HepG2 (cell line): ENCODE results near the gene NAV1. TPM values are rescaled to one million over a fixed set of nuclear protein-coding genes. Genes with fewer than 3 reads are reported as not detected.

ENCODE experiments used
- ATAC-seq: fragments of 200-7000 bp; cut with Tn5 transposase; 3 replicates; pipeline ENCODE4 v1.9.1; 2020; ENCODE audit warnings: mild to moderate bottlenecking, moderate library complexity
- BruUV-seq: library from RNA; stranded (reverse); fragments of 400-500 nt; replicated peaks from 2 replicates; lab custom pipeline; 2021; lab: Mats Ljungman, UMichigan
- CTCF ChIA-PET: fragments of 300-600 bp; formaldehyde crosslinking; extraction: SDS; loops from one replicate; lab custom pipeline; 2021; ENCODE audit warnings: low total read pairs, inconsistent platforms, low intra/inter-chr PET ratio; lab: Yijun Ruan, JAX
- POLR2A ChIA-PET: fragments of 350-600 bp; sonication (Branson Sonifier 250); formaldehyde crosslinking; loops from one replicate; lab custom pipeline; 2020; ENCODE audit warnings: antibody characterized with exemption, inconsistent platforms; lab: Yijun Ruan, JAX
- DNase-seq: peaks from one replicate; pipeline ENCODE4 v3.0.0-alpha.2; 2015; ENCODE audit warnings: low spot score
- FAIRE-seq: peaks from 3 replicates; lab custom pipeline; 2011; peaks lifted over from hg19 to GRCh38; lab: Jason Lieb, UNC
- H2AFZ ChIP-seq: one replicate; pipeline ENCODE4 v1.6.1; 2011; ENCODE audit warnings: low read length, inconsistent platforms
- H3K27ac ChIP-seq: fragments of 300-600 bp; 3 replicates; pipeline ENCODE4 v1.8.0; 2011; ENCODE audit warnings: mixed run types, mild to moderate bottlenecking, mixed read lengths, low read length, inconsistent platforms; ENCODE audit not compliant: insufficient read depth; ENCODE audit errors: extremely low read length
- H3K27me3 ChIP-seq, 2 experiments: fragments of 200-600 bp in 1 of 2; 2 replicates in 1 of 2; 3 replicates in 1 of 2; pipeline versions ENCODE4 v1.6.0 to v1.8.0; 2011; ENCODE audit warnings: low read length in 2 of 2, mild to moderate bottlenecking in 2 of 2, moderate library complexity in 2 of 2, inconsistent platforms in 1 of 2; ENCODE audit not compliant: insufficient read depth in 2 of 2, control insufficient read depth in 1 of 2
- H3K36me3 ChIP-seq, 2 experiments: fragments of 200-600 bp in 1 of 2; replicated peaks in 1 of 2; 2 replicates in 1 of 2; 3 replicates in 1 of 2; pipeline versions ENCODE4 v1.5.1 to v1.8.0; 2011; ENCODE audit warnings: low read length in 2 of 2, inconsistent platforms in 1 of 2; ENCODE audit not compliant: insufficient read depth in 2 of 2, control insufficient read depth in 1 of 2
- H3K4me1 ChIP-seq: 2 replicates; pipeline ENCODE4 v1.5.1; 2012; ENCODE audit warnings: low read length, inconsistent platforms; ENCODE audit not compliant: insufficient read depth
- H3K4me2 ChIP-seq: 2 replicates; pipeline ENCODE4 v1.6.0; 2011; ENCODE audit warnings: low read depth, low read length, inconsistent platforms
- H3K4me3 ChIP-seq, 3 experiments: fragments of 200-600 bp in 1 of 3; sonication (generic), shearing (Covaris generic) in 1 of 3; replicated peaks in 1 of 3; 2 replicates each; pipeline ENCODE4 v1.5.1; 2011 to 2016; ENCODE audit warnings: low read length in 3 of 3, inconsistent platforms in 2 of 3, low read depth in 2 of 3, mild to moderate bottlenecking in 2 of 3, control low read depth in 1 of 3, mixed read lengths in 1 of 3; ENCODE audit not compliant: insufficient read depth in 1 of 3
- H3K79me2 ChIP-seq: one replicate; pipeline ENCODE4 v1.6.1; 2011; ENCODE audit warnings: low read length, inconsistent platforms; ENCODE audit not compliant: insufficient read depth
- H3K9ac ChIP-seq: 2 replicates; pipeline ENCODE4 v1.6.0; 2011; ENCODE audit warnings: mild to moderate bottlenecking, low read depth, low read length, inconsistent platforms; ENCODE audit not compliant: insufficient read depth
- H3K9me3 ChIP-seq: 2 replicates; pipeline ENCODE4 v1.5.1; 2012; ENCODE audit warnings: mild to moderate bottlenecking, low read length
- H4K20me1 ChIP-seq: 2 replicates; pipeline ENCODE4 v1.6.0; 2011; ENCODE audit warnings: inconsistent platforms, mild to moderate bottlenecking, low read length, moderate library complexity; ENCODE audit not compliant: insufficient read depth
- ARNT ChIP-seq: fragments of 450-650 bp; IDR thresholded peaks from 2 replicates; pipeline ENCODE4 v1.6.1; 2017
- ELF3 ChIP-seq: IDR thresholded peaks from 2 replicates; pipeline ENCODE4 v1.6.1; 2016; ENCODE audit warnings: missing genetic modification reagents, missing compliant biosample characterization
- ISX ChIP-seq: sonication (generic); formaldehyde crosslinking; conservative IDR thresholded peaks from 2 replicates; pipeline ENCODE4 v1.5.0; 2020; ENCODE audit warnings: missing genetic modification reagents
- LCORL ChIP-seq, 2 experiments: fragments of 450-650 bp in 1 of 2; sonication (generic) in 1 of 2; formaldehyde crosslinking in 1 of 2; IDR thresholded peaks; 2 replicates each; pipeline versions ENCODE4 v1.5.0 to v1.6.1; 2017 to 2020; ENCODE audit warnings: antibody characterized with exemption in 1 of 2, missing genetic modification reagents in 1 of 2
- RNF219 ChIP-seq: sonication (generic); formaldehyde crosslinking; IDR thresholded peaks from 2 replicates; pipeline ENCODE4 v1.5.0; 2020; ENCODE audit warnings: mild to moderate bottlenecking, missing genetic modification reagents
- ZNF292 ChIP-seq: sonication (generic); formaldehyde crosslinking; IDR thresholded peaks from 2 replicates; pipeline ENCODE4 v1.8.1; 2022; ENCODE audit warnings: mild to moderate bottlenecking, low read depth, missing genetic modification reagents, borderline replicate concordance
- ZNF333 ChIP-seq: sonication (generic); formaldehyde crosslinking; IDR thresholded peaks from 2 replicates; pipeline ENCODE4 v1.4.0; 2020; ENCODE audit warnings: mild to moderate bottlenecking, missing genetic modification reagents, borderline replicate concordance
- ZNF562 ChIP-seq: sonication (generic); formaldehyde crosslinking; IDR thresholded peaks from 2 replicates; pipeline ENCODE4 v1.8.0; 2022; ENCODE audit warnings: missing genetic modification reagents, borderline replicate concordance
- ZNF782 ChIP-seq: sonication (generic); formaldehyde crosslinking; IDR thresholded peaks from 2 replicates; pipeline ENCODE4 v1.4.0; 2020; ENCODE audit warnings: missing genetic modification reagents, mild to moderate bottlenecking, borderline replicate concordance
- WGBS: methylation state at CpG from one replicate; pipeline ENCODE4 v1.1.6; 2017; ENCODE audit warnings: low lambda C conversion rate; 5-methylcytosine and 5-hydroxymethylcytosine counted together
- in situ Hi-C: cut with HindIII; loops from 2 replicates; pipeline ENCODE4 v1.10.0; 2017; ENCODE audit warnings: low pct_unique_long_range_greater_than_20kb; ENCODE audit not compliant: extremely low pct_ligation_motif_present
- intact Hi-C: fragments of 100-400 bp; cut with micrococcal nuclease; formaldehyde crosslinking; loops from one replicate; pipeline ENCODE4 v1.10.0; 2022; ENCODE audit not compliant: unreplicated experiment
- polyA plus RNA-seq, 8 experiments: library from polyadenylated mRNA; depleted of rRNA in 3 of 8; stranded (reverse) in 7 of 8; unstranded in 1 of 8; fragments of >200 nt; fragmentation: Illumina TruSeq in 4 of 8; extraction: Trizol in 4 of 8; gene quantifications; 2 replicates each; pipeline versions ENCODE4 v1.2.1 to v1.2.3, GENCODE V29; 2011 to 2016; ENCODE audit warnings: low read depth in 4 of 8, missing spikeins in 1 of 8, mixed read lengths in 1 of 8; ENCODE audit not compliant: insufficient read depth in 1 of 8
- total RNA-seq, 5 experiments: library from RNA; depleted of rRNA; stranded (reverse); fragments of >200 nt; fragmentation: Illumina TruSeq; extraction: Trizol; gene quantifications; 2 replicates each; pipeline ENCODE4 v1.2.3, GENCODE V29; 2016; ENCODE audit warnings: low read depth in 1 of 5
- TF ChIP-seq, protein P1 (sequence below): sonication (generic); formaldehyde crosslinking; IDR thresholded peaks from 2 replicates; pipeline ENCODE4 v1.5.1; 2020; ENCODE audit warnings: missing genetic modification reagents, mild to moderate bottlenecking, borderline replicate concordance
- TF ChIP-seq, protein P2 (sequence below): sonication (generic); formaldehyde crosslinking; IDR thresholded peaks from 2 replicates; pipeline ENCODE4 v1.9.0; 2021; ENCODE audit warnings: missing genetic modification reagents, borderline replicate concordance

NAV1 gene
- total and polyA plus RNA-seq, 2 of the 13 experiments (the other 11 are each of a cell fraction or from before 2014, with no cell fraction given): not detected

GRCh38 chr1:201560328-201561194, 21.6 kb downstream of the NAV1 start:
- no TSS peak for BruUV-seq
- intact Hi-C loops (no loop called here), in situ Hi-C loops (loop anchor here (10.0 kb wide), 1 partner anchor 224 kb away; no protein-coding TSS in a partner anchor)
- whole genome bisulfite sequencing: 3% methylated on average over 5 of the region's 9 CpGs
- Histone ChIP-seq H3K27me3 (peaks cover 4 to 40% of the 10 kb centered on the region in 2 experiments; a peak in 3 of 5 replicates), H4K20me1 (no peaks in the 10 kb centered on the region), H3K27ac (no peak overlapping the region), H3K9me3 (no peaks in the 10 kb centered on the region), H3K4me1 (no peaks in the 10 kb centered on the region), H3K36me3 (no peaks in the 10 kb centered on the region), H3K4me2 (no peak overlapping the region), H3K79me2 (no peaks in the 10 kb centered on the region), H3K4me3 (no peak overlapping the region), H2AFZ (no peak overlapping the region), H3K9ac (no peak overlapping the region)
- TF ChIP-seq ZNF333 (CRISPR knock-in tag) (no peak), ARNT (no peak), RNF219 (CRISPR knock-in tag) (no peak), ELF3 (CRISPR knock-in tag) (no peak), ZNF782 (CRISPR knock-in tag) (no peak), ZNF562 (no peak), LCORL (IDR thresholded peaks at IDR 0.05) (no peak), LCORL (CRISPR knock-in tag; IDR thresholded peaks at IDR 0.05) (no peak), ISX (no peak), ZNF292 (CRISPR knock-in tag) (no peak)
- TF ChIP-seq, protein P1, sequence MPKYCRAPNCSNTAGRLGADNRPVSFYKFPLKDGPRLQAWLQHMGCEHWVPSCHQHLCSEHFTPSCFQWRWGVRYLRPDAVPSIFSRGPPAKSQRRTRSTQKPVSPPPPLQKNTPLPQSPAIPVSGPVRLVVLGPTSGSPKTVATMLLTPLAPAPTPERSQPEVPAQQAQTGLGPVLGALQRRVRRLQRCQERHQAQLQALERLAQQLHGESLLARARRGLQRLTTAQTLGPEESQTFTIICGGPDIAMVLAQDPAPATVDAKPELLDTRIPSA (CRISPR knock-in tag): no peak
- TF ChIP-seq, protein P2, sequence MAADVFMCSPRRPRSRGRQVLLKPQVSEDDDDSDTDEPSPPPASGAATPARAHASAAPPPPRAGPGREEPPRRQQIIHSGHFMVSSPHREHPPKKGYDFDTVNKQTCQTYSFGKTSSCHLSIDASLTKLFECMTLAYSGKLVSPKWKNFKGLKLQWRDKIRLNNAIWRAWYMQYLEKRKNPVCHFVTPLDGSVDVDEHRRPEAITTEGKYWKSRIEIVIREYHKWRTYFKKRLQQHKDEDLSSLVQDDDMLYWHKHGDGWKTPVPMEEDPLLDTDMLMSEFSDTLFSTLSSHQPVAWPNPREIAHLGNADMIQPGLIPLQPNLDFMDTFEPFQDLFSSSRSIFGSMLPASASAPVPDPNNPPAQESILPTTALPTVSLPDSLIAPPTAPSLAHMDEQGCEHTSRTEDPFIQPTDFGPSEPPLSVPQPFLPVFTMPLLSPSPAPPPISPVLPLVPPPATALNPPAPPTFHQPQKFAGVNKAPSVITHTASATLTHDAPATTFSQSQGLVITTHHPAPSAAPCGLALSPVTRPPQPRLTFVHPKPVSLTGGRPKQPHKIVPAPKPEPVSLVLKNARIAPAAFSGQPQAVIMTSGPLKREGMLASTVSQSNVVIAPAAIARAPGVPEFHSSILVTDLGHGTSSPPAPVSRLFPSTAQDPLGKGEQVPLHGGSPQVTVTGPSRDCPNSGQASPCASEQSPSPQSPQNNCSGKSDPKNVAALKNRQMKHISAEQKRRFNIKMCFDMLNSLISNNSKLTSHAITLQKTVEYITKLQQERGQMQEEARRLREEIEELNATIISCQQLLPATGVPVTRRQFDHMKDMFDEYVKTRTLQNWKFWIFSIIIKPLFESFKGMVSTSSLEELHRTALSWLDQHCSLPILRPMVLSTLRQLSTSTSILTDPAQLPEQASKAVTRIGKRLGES (CRISPR knock-in tag): no peak
- ATAC-seq (no peak), DNase-seq (no peak), FAIRE-seq (no peak)
- POLR2A ChIA-PET: no interaction called here
- CTCF ChIA-PET: interaction anchor here (1.3 to 3.5 kb wide), 3 partner anchors 144 to 234 kb away, joined by 4 to 28 read pairs (median 7); no protein-coding TSS in a partner anchor
